ENCODE measurements around the gene COX19. TPM values are rescaled to one million over a fixed set of nuclear protein-coding genes. Genes with fewer than 3 reads are reported as not detected.

COX19 gene
- total RNA-seq, 1 experiment from 2014 or later = 14.4 TPM

DNA sequence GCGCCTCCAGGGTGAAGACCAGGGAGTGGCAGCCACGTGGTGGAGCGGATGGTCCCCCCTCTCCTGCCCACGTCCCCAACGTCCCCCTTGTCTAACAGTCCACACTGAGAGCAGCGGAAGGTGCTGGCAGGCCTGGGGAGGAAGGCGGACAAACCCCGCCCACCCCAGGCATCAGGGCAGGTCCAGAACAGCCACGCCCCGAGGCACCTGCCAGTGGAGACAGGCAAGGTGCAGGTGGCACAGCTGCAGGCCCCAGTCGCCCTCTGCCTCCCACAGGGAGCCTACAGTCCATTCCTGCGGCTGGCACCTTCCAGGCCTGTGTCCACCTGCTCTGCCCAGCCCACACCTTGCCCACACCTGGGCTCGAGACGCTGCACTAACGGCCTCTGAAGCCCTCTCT, 32.6 kb upstream of the COX19 start:
- in situ Hi-C loops (cut with HindIII; ENCODE audit: low pct_unique_long_range_greater_than_20kb, low sequenced_read_pairs) = no loop called here
- no peaks in the 10 kb centered on the region for H3K9me3 ChIP-seq (ENCODE audit: control insufficient read depth, insufficient read depth, low read depth, low read length)
- no peak overlapping the region for H3K27ac ChIP-seq (ENCODE audit: low read length)
- POLR2A ChIA-PET = interaction anchor here (0.6 kb wide), 1 partner anchor 200 kb away, joined by 5 read pairs; no protein-coding TSS in a partner anchor
- H3K4me3 ChIP-seq (ENCODE audit: low read depth in 2 of 2, low read length in 2 of 2) = no peak overlapping the region
- CTCF ChIA-PET = no interaction called here
- intact Hi-C loops (cut with micrococcal nuclease; ENCODE audit: unreplicated experiment) = no loop called here
- TF ChIP-seq SIN3A (IDR thresholded peaks at IDR 0.05; ENCODE audit: borderline replicate concordance, insufficient read depth, low read depth, low read length) (no peak), POLR2AphosphoS5 (IDR thresholded peaks at IDR 0.05; ENCODE audit: low read depth, low read length) (no peak), TCF7L2 (IDR thresholded peaks at IDR 0.05; ENCODE audit: low read depth, low read length) (no peak)
- TF ChIP-seq, protein P1, sequence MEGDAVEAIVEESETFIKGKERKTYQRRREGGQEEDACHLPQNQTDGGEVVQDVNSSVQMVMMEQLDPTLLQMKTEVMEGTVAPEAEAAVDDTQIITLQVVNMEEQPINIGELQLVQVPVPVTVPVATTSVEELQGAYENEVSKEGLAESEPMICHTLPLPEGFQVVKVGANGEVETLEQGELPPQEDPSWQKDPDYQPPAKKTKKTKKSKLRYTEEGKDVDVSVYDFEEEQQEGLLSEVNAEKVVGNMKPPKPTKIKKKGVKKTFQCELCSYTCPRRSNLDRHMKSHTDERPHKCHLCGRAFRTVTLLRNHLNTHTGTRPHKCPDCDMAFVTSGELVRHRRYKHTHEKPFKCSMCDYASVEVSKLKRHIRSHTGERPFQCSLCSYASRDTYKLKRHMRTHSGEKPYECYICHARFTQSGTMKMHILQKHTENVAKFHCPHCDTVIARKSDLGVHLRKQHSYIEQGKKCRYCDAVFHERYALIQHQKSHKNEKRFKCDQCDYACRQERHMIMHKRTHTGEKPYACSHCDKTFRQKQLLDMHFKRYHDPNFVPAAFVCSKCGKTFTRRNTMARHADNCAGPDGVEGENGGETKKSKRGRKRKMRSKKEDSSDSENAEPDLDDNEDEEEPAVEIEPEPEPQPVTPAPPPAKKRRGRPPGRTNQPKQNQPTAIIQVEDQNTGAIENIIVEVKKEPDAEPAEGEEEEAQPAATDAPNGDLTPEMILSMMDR (IDR thresholded peaks at IDR 0.05) = no peak
- TF ChIP-seq, protein P2, sequence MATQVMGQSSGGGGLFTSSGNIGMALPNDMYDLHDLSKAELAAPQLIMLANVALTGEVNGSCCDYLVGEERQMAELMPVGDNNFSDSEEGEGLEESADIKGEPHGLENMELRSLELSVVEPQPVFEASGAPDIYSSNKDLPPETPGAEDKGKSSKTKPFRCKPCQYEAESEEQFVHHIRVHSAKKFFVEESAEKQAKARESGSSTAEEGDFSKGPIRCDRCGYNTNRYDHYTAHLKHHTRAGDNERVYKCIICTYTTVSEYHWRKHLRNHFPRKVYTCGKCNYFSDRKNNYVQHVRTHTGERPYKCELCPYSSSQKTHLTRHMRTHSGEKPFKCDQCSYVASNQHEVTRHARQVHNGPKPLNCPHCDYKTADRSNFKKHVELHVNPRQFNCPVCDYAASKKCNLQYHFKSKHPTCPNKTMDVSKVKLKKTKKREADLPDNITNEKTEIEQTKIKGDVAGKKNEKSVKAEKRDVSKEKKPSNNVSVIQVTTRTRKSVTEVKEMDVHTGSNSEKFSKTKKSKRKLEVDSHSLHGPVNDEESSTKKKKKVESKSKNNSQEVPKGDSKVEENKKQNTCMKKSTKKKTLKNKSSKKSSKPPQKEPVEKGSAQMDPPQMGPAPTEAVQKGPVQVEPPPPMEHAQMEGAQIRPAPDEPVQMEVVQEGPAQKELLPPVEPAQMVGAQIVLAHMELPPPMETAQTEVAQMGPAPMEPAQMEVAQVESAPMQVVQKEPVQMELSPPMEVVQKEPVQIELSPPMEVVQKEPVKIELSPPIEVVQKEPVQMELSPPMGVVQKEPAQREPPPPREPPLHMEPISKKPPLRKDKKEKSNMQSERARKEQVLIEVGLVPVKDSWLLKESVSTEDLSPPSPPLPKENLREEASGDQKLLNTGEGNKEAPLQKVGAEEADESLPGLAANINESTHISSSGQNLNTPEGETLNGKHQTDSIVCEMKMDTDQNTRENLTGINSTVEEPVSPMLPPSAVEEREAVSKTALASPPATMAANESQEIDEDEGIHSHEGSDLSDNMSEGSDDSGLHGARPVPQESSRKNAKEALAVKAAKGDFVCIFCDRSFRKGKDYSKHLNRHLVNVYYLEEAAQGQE (IDR thresholded peaks at IDR 0.05; ENCODE audit: insufficient read depth in 1 of 2, low read depth in 2 of 2, low read length in 1 of 2) = no peak
- H3K36me3 ChIP-seq (ENCODE audit: control insufficient read depth, insufficient read depth, low read length) = no peaks in the 10 kb centered on the region
- ATAC-seq (no peak), DNase-seq (ENCODE audit: low read depth, low spot score) (no peak)
- H3K27me3 ChIP-seq (ENCODE audit: control insufficient read depth, insufficient read depth, low read length) = no peaks in the 10 kb centered on the region
- H3K4me1 ChIP-seq (ENCODE audit: control insufficient read depth, insufficient read depth, low read length) = no peaks in the 10 kb centered on the region
- BruUV-seq (replicated peaks) = no TSS peak

DNA sequence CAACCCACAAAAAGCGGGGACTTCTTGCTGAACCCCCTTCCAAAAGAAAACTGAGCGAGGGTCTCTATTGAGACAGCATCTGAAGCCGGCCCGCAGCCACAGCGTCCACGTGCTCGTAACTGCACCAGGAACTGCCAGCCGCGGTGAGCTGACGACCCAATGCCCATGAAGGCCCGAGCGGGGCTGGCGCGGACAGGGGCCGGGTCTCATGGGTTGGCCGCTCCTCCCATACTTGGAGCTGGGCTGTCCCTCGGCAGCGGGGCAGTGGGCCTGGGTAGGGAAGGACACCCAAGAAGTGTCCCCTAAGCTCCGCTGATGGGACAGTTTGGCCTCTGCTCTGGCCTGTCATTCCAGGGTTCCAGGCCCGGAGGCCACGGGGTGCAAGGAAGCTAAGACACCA, 30.0 kb upstream of the COX19 start:
- H3K36me3 ChIP-seq (ENCODE audit: control insufficient read depth, insufficient read depth, low read length) = no peaks in the 10 kb centered on the region
- POLR2A ChIA-PET = no interaction called here
- no TSS peak for BruUV-seq (replicated peaks)

More for the DNA sequence above, 30.0 kb upstream of the COX19 start:
- Histone ChIP-seq H3K4me3 (ENCODE audit: low read depth in 2 of 2, low read length in 2 of 2) (no peak overlapping the region), H3K27me3 (ENCODE audit: control insufficient read depth, insufficient read depth, low read length) (no peaks in the 10 kb centered on the region), H3K27ac (ENCODE audit: low read length) (no peak overlapping the region), H3K4me1 (ENCODE audit: control insufficient read depth, insufficient read depth, low read length) (no peaks in the 10 kb centered on the region), H3K9me3 (ENCODE audit: control insufficient read depth, insufficient read depth, low read depth, low read length) (no peaks in the 10 kb centered on the region)
- no peak for ATAC-seq
- TF ChIP-seq POLR2AphosphoS5 (IDR thresholded peaks at IDR 0.05; ENCODE audit: low read depth, low read length) (no peak), TCF7L2 (IDR thresholded peaks at IDR 0.05; ENCODE audit: low read depth, low read length) (no peak), SIN3A (IDR thresholded peaks at IDR 0.05; ENCODE audit: borderline replicate concordance, insufficient read depth, low read depth, low read length) (no peak)
- TF ChIP-seq, protein P2 (IDR thresholded peaks at IDR 0.05; ENCODE audit: insufficient read depth in 1 of 2, low read depth in 2 of 2, low read length in 1 of 2) = no peak
- TF ChIP-seq, protein P1 (IDR thresholded peaks at IDR 0.05) = no peak
- DNase-seq (ENCODE audit: low read depth, low spot score) = no peak
- in situ Hi-C loops (cut with HindIII; ENCODE audit: low pct_unique_long_range_greater_than_20kb, low sequenced_read_pairs) (no loop called here), intact Hi-C loops (cut with micrococcal nuclease; ENCODE audit: unreplicated experiment) (no loop called here)
- CTCF ChIA-PET = no interaction called here

Measured in Panc1 (cell line).